ENCODE data around the gene KLC4. TPM values are rescaled to one million over a fixed set of nuclear protein-coding genes. Genes with fewer than 3 reads are reported as not detected.
A peak's percentile ranks its signal among the peaks of the same experiment; 100 is the strongest.

The KLC4 gene
- total RNA-seq, 2 experiments from 2014 or later, result 16.4 to 22.5 TPM

DNA sequence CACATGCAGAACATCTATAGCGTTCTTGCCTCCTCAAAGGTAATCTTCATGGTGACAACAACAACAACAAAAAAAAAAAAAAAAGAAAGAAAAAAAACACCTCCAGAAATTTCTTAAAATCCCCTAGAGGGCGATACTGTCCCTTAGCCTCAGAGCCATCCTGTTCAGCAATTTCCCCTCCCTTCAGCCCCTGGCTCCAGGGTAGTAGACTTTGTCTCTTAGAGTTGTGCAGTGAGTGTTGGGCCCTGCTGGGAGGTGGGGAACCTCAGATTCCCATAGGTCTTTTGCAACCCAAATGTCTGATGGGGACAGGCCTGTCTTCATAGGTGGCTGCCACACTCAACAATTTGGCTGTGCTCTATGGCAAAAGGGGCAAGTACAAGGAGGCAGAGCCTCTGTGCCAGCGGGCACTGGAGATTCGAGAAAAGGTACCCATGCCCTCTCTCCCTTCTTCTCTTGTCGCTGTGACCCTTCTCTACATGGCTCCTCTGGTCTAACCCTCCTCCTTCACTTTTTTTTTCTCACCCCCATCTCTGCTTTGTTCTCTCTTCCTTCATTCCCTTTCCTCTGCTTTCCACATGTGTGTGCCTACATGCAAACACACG is 10.7 kb downstream of the KLC4 start:
- DNase-seq (ENCODE audit: low spot score), result peak; percentile 73
- POLR2A ChIA-PET, result no interaction called here

DNA sequence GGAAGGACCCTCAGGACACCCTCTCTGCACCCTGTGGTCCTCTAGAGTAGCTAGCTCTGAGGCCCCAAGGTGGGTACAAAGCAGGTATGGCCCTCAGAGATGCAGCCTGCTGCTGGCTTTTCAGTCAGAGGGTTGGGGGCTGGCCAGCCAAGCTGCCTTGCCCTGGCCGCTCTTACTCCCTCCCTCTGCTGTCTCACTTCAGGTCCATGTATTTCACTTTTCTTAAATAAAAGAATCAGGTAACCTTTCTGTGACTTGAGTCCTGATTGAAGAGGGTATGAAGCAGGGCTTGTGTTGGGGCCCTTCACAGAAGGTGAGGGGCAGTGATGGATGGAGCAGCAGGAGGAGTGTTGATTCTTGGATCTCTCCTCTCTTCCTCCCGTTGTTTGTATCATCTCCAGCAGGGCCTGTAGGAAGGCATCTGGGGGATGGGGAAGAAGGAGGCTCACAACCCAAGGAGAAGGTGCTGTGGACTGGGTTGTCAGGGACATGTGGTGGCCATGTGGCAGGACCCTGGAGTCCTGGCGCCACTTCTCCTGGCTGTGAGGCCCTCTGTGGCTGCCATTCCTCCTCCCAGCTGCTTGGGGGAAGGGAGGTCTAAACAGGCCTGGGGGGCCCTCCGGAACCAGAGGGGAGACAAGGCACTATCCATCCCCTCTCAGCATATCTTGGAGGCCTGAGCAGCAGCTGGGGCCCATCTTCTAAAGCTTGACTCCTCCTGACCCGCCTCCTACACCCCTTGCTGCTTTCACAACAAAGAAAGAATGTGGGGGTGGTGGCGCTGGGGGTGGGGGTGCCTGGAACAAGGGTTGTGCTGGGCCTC is 15.6 kb downstream of the KLC4 start:
- intact Hi-C loops (cut with micrococcal nuclease; ENCODE audit: unreplicated experiment), result loop anchor here (10.0 kb wide), 1 partner anchor 430 kb away; no protein-coding TSS in a partner anchor
- no peak for TF ChIP-seq EZH2phosphoT487 (IDR thresholded peaks at IDR 0.05; ENCODE audit: borderline replicate concordance, low read depth, low read length)
- TF ChIP-seq, protein P1, sequence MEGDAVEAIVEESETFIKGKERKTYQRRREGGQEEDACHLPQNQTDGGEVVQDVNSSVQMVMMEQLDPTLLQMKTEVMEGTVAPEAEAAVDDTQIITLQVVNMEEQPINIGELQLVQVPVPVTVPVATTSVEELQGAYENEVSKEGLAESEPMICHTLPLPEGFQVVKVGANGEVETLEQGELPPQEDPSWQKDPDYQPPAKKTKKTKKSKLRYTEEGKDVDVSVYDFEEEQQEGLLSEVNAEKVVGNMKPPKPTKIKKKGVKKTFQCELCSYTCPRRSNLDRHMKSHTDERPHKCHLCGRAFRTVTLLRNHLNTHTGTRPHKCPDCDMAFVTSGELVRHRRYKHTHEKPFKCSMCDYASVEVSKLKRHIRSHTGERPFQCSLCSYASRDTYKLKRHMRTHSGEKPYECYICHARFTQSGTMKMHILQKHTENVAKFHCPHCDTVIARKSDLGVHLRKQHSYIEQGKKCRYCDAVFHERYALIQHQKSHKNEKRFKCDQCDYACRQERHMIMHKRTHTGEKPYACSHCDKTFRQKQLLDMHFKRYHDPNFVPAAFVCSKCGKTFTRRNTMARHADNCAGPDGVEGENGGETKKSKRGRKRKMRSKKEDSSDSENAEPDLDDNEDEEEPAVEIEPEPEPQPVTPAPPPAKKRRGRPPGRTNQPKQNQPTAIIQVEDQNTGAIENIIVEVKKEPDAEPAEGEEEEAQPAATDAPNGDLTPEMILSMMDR (conservative IDR thresholded peaks at IDR 0.05; ENCODE audit: low read length), result no peak
- H3K4me2 ChIP-seq (ENCODE audit: low read length), result peak overlapping the region; percentile 76

More for the DNA sequence above, 10.7 kb downstream of the KLC4 start:
- no peak overlapping the region for H2AFZ ChIP-seq (ENCODE audit: low read length)
- H3K4me3 ChIP-seq (ENCODE audit: low read depth, low read length, poor library complexity, severe bottlenecking), result no peak overlapping the region
- H3K79me2 ChIP-seq (ENCODE audit: insufficient read depth, low read depth, low read length), result no peaks in the 10 kb centered on the region
- no TSS peak for BruUV-seq (replicated peaks)
- CTCF ChIA-PET (ENCODE audit: unreplicated experiment), result no interaction called here
- no peaks in the 10 kb centered on the region for H4K20me1 ChIP-seq (ENCODE audit: insufficient read depth, low read length)
- no peak overlapping the region for H3K27ac ChIP-seq (ENCODE audit: low read depth, low read length, poor library complexity, severe bottlenecking)
- peaks cover 9% of the 10 kb centered on the region for H3K4me1 ChIP-seq (ENCODE audit: insufficient read depth, low read length, poor library complexity, severe bottlenecking)
- TF ChIP-seq, protein P1 (conservative IDR thresholded peaks at IDR 0.05; ENCODE audit: low read length), result peak; percentile 85
- no peak for TF ChIP-seq EZH2phosphoT487 (IDR thresholded peaks at IDR 0.05; ENCODE audit: borderline replicate concordance, low read depth, low read length)
- no peaks in the 10 kb centered on the region for H3K9me3 ChIP-seq (ENCODE audit: low read length)
- no peaks in the 10 kb centered on the region for H3K9me2 ChIP-seq (ENCODE audit: insufficient read depth, low read length)
- H3K4me2 ChIP-seq (ENCODE audit: low read length), result no peak overlapping the region
- intact Hi-C loops (cut with micrococcal nuclease; ENCODE audit: unreplicated experiment), result loop anchor here (1.0 to 10.0 kb wide), 3 partner anchors 73 to 435 kb away; no protein-coding TSS in a partner anchor
- H3K36me3 ChIP-seq (ENCODE audit: insufficient read depth, low read length), result no peaks in the 10 kb centered on the region

More for the DNA sequence above, 15.6 kb downstream of the KLC4 start:
- H3K27ac ChIP-seq (ENCODE audit: low read depth, low read length, poor library complexity, severe bottlenecking), result peak overlapping the region; percentile 19
- ChIA-PET CTCF (ENCODE audit: unreplicated experiment) (no interaction called here), POLR2A (no interaction called here)
- peaks cover 6% of the 10 kb centered on the region; the same call in 1 of the 2 replicates for H3K79me2 ChIP-seq (ENCODE audit: insufficient read depth, low read depth, low read length)
- H3K9me2 ChIP-seq (ENCODE audit: insufficient read depth, low read length), result no peaks in the 10 kb centered on the region
- no peaks in the 10 kb centered on the region for H3K9me3 ChIP-seq (ENCODE audit: low read length)
- peaks cover 28% of the 10 kb centered on the region for H3K4me1 ChIP-seq (ENCODE audit: insufficient read depth, low read length, poor library complexity, severe bottlenecking)
- H4K20me1 ChIP-seq (ENCODE audit: insufficient read depth, low read length), result 0 out of 2 replicates have a peak, but pooled peaks cover 5% of the 10 kb centered on the region
- H2AFZ ChIP-seq (ENCODE audit: low read length), result peak overlapping the region; percentile 77; the same call in 1 of the 2 replicates
- H3K4me3 ChIP-seq (ENCODE audit: low read depth, low read length, poor library complexity, severe bottlenecking), result peak overlapping the region; percentile 98
- DNase-seq (ENCODE audit: low spot score), result no peak
- no TSS peak for BruUV-seq (replicated peaks)
- H3K36me3 ChIP-seq (ENCODE audit: insufficient read depth, low read length), result no peaks in the 10 kb centered on the region

Measured in OCI-LY7 (cell line).